HG03520 (cell line): ENCODE results near the gene XPO4.

Source experiments
- ATAC-seq: cut with Tn5 transposase; IDR thresholded peaks from one replicate; pipeline ENCODE4 v1.9.1; 2021; ENCODE audit warnings: mild to moderate bottlenecking, moderate library complexity; ENCODE audit not compliant: unreplicated experiment

The XPO4 gene

GRCh38 chr13:20729633-20730585 is 172.6 kb downstream of the XPO4 start:
- ATAC-seq: no peak

GRCh38 chr13:20728579-20729311 is 173.8 kb downstream of the XPO4 start:
- no peak for ATAC-seq

DNA sequence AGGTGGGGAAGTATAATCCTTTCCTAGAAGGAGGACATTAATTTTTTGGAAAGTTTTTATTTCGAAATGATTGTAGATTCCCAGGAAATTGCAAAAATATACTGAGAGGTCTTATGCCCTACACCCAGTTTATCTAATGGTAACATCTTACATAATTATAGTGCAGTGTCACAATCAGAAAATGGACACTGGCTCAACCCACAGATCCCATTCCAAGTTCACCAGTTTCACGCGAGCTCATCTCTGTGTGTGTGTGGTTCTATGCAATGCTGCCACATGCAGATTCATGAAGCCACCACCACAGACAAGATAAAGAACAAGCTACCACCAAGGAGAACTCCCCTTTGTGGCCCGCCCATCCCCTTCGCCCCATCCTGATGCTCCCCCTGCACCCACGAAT is 174.7 kb downstream of the XPO4 start:
- ATAC-seq: no peak
